Measurements from ENCODE around the gene UBAC1. TPM values are rescaled to one million over a fixed set of nuclear protein-coding genes. Genes with fewer than 3 reads are reported as not detected.

UBAC1 gene
- total RNA-seq, 4 donors from 2014 or later = 47.6 to 63.2 (median 54.3) TPM

DNA sequence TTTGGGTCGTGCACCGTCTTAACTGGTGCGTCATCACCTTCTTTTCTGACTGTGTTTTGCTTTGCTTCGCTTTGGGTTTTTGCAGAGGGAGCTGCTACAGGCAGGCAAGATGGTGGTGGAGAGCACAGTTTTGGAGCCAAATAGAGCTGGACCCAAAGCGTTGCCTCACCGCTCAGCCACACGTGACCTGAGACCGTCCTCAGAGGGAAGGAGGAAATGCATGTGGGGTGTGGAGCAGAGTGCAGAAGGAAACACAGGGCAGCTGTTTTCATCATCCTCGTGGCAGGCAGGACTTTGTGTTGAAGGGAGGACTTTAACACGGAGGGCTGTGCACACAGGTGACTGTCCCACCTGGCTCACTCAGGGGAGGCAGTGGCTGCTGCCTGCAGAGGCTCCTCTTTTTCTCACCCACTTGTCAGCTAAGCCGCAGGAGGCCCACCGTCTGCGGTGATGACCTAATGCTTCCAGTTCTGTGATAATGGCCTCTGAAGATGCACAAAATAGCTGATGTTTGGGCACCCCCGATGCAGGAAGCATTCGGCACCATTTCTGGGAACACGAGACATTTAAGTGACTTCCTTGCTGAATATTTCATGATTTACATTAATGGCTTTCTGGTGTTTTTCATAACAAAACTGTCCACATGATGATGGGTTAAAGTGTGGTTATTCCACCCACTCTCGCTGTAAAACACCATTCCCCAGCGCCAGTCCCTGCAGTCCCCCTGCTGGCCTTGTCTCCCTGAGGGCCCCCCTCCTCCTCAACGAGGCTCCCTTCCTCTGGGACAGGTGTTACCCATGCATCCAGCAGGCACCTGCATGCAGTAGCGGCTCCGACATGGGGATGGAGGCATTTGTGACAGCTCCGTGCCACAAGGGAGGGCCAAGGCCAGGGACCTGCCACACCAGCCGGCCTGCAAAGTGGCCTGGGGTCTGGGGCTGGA is 12.4 kb upstream of the UBAC1 start:
- no peak overlapping the region for H3K4me3 ChIP-seq
- H3K4me1 ChIP-seq = peaks cover 0 to 15% (median 4%) of the 10 kb centered on the region in 3 donors
- TF ChIP-seq POLR2A (IDR thresholded peaks at IDR 0.05) = no peak
- TF ChIP-seq, protein P1, sequence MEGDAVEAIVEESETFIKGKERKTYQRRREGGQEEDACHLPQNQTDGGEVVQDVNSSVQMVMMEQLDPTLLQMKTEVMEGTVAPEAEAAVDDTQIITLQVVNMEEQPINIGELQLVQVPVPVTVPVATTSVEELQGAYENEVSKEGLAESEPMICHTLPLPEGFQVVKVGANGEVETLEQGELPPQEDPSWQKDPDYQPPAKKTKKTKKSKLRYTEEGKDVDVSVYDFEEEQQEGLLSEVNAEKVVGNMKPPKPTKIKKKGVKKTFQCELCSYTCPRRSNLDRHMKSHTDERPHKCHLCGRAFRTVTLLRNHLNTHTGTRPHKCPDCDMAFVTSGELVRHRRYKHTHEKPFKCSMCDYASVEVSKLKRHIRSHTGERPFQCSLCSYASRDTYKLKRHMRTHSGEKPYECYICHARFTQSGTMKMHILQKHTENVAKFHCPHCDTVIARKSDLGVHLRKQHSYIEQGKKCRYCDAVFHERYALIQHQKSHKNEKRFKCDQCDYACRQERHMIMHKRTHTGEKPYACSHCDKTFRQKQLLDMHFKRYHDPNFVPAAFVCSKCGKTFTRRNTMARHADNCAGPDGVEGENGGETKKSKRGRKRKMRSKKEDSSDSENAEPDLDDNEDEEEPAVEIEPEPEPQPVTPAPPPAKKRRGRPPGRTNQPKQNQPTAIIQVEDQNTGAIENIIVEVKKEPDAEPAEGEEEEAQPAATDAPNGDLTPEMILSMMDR (IDR thresholded peaks at IDR 0.05) = no peak
- no peak for DNase-seq
- no peak overlapping the region for H3K27ac ChIP-seq
- H3K9me3 ChIP-seq = no peaks in the 10 kb centered on the region
- WGBS, 2 donors = 46% methylated on average over 19 to 22 of the region's 23 CpGs
- intact Hi-C loops (cut with DNase I) = loop anchor here (10.0 kb wide), 1 partner anchor 311 kb away; no protein-coding TSS in a partner anchor
- peaks cover 0 to 21% (median 0%) of the 10 kb centered on the region in 4 donors for H3K27me3 ChIP-seq
- no peaks in the 10 kb centered on the region for H3K36me3 ChIP-seq

DNA sequence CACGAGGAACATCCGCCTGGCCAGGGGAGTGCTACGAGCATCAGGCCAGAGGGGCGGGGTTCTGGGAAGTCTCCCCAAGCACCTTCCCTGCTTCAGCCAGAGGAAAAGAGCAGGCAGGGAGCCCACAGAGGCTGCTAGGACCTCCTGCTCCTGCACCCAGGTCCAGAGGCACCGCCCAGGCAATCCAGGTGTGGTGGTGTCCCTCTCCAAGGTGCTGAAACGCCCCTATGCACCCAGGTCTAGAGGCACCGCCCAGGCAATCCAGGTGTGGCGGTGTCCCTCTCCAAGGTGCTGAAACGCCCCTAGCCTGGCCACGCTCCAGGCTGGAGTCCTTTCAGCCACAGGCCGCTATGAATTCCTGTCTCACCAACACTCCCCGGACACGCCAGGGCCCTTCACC is 10.7 kb upstream of the UBAC1 start:
- H3K9me3 ChIP-seq = no peaks in the 10 kb centered on the region
- peaks cover 0 to 15% (median 0%) of the 10 kb centered on the region in 4 donors for H3K27me3 ChIP-seq
- DNase-seq = no peak
- H3K27ac ChIP-seq = no peak overlapping the region
- intact Hi-C loops (cut with DNase I) = loop anchor here (10.0 kb wide), 1 partner anchor 313 kb away; no protein-coding TSS in a partner anchor
- no peaks in the 10 kb centered on the region for H3K36me3 ChIP-seq
- WGBS, 2 donors = 31 to 56% methylated on average over 7 to 8 of the region's 13 CpGs
- H3K4me3 ChIP-seq = no peak overlapping the region
- H3K4me1 ChIP-seq = peaks cover 0 to 28% (median 13%) of the 10 kb centered on the region in 3 donors
- TF ChIP-seq POLR2A (IDR thresholded peaks at IDR 0.05) = no peak
- TF ChIP-seq, protein P1 (IDR thresholded peaks at IDR 0.05) = no peak

DNA sequence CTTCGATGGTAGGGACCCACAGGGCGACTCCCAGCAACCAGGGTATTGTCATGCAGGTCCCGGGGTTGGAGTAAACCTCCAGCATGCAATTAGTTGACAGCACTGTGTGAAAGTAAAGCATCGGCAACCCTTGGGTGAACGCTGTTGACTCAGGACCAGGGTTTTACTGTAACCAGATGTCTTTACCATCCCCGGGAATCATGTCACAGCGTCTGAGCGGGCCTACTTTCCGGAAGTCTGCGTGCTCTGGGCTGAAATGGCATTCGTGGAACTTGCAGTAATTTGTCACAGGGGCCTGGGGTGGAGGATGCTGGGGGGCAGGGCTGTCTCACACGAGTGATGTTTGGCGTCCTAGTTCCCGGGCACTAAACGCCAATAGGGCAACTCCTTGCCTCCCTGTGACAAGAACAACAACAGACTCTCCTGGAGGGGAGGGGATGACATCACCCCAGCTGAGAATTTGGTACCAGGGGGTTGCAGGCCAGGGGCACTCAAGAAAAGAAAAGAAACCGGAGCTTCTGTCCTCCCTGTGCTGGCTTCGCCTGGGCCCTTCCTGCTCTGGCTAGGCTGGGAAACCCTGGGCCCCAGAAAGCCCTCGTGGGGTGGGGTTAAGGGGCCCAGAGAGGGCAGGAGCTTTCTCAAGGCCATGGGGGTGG is 10.1 kb upstream of the UBAC1 start:
- TF ChIP-seq, protein P1 (IDR thresholded peaks at IDR 0.05) = no peak
- TF ChIP-seq POLR2A (IDR thresholded peaks at IDR 0.05) = no peak
- Histone ChIP-seq H3K4me3 (no peak overlapping the region), H3K27me3 (peaks cover 0 to 8% (median 0%) of the 10 kb centered on the region in 4 donors), H3K36me3 (no peaks in the 10 kb centered on the region), H3K9me3 (no peaks in the 10 kb centered on the region), H3K4me1 (peaks cover 0 to 28% (median 13%) of the 10 kb centered on the region in 3 donors), H3K27ac (no peak overlapping the region)
- DNase-seq = no peak
- WGBS, 2 donors = 59% methylated on average over 11 to 12 of the region's 18 CpGs
- intact Hi-C loops (cut with DNase I) = loop anchor here (10.0 kb wide), 1 partner anchor 314 kb away; no protein-coding TSS in a partner anchor

DNA sequence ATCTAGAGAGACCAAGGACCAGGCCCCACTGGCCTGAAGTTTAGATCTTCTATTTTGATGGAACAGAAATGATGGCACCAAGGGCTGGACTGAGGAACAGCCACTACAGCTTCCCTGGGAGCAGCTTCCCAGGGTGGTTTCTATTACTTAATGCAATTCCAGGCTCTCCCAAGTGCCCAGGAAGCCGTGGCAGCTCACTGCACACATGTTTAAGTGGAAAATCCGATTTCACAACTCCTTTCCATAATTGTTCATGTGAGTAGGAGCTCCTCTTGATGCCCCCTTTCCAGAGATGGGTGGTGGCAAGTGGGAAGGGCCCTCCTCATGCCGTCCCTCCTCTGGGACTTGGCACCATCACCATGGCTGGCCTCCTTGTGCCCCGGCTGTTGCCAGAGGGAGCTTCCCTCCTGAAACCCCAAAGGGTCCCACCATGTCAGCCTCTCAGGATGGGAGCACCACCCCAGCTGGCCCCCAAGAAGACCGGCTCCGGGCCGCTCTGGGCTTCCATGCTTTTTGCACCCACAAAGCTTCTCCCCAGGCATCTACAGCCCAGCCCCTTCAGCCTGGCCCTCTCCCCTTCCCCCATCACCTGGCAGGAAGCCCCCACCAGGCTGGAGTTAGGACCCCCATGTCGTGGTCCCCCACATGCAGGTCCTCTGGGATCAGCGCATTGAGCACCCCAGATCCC is 9.1 kb upstream of the UBAC1 start:
- 63 to 72% methylated on average over 6 to 8 of the region's 9 CpGs for WGBS, 2 donors
- Histone ChIP-seq H3K9me3 (no peaks in the 10 kb centered on the region), H3K4me3 (no peak overlapping the region), H3K36me3 (no peaks in the 10 kb centered on the region), H3K4me1 (peaks cover 0 to 28% (median 13%) of the 10 kb centered on the region in 3 donors), H3K27me3 (peaks cover 0 to 3% (median 0%) of the 10 kb centered on the region in 4 donors), H3K27ac (no peak overlapping the region)
- no peak for TF ChIP-seq POLR2A (IDR thresholded peaks at IDR 0.05)
- TF ChIP-seq, protein P1 (IDR thresholded peaks at IDR 0.05) = no peak
- intact Hi-C loops (cut with DNase I) = loop anchor here (10.0 kb wide), 1 partner anchor 315 kb away; no protein-coding TSS in a partner anchor
- no peak for DNase-seq
